HG02798 (cell line): Measurements from ENCODE around the gene KRT79.

Source experiments
- ATAC-seq: cut with Tn5 transposase; IDR thresholded peaks from one replicate; pipeline ENCODE4 v1.9.1; 2021; ENCODE audit warnings: mild to moderate bottlenecking; ENCODE audit not compliant: unreplicated experiment, poor library complexity

KRT79 gene

DNA sequence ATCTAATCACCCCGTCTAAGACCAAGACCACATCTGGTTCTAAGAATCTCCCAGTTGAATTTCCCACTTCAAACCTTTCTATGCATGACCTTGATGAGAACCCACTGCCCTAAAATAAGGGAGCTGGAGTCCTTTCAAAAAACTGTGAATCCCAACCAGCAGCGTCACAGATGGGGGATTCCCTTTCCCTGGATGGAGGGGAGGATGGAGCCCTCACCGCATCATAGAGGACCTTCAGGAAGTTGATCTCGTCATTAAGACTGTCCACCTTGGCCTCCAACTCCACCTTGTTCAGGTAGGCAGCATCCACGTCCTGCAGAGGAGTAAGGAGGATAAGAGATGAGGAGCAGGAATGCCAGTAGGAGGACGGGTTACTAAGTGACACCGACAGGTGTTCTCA lies 24.9 kb downstream of the KRT79 start:
- ATAC-seq = no peak

DNA sequence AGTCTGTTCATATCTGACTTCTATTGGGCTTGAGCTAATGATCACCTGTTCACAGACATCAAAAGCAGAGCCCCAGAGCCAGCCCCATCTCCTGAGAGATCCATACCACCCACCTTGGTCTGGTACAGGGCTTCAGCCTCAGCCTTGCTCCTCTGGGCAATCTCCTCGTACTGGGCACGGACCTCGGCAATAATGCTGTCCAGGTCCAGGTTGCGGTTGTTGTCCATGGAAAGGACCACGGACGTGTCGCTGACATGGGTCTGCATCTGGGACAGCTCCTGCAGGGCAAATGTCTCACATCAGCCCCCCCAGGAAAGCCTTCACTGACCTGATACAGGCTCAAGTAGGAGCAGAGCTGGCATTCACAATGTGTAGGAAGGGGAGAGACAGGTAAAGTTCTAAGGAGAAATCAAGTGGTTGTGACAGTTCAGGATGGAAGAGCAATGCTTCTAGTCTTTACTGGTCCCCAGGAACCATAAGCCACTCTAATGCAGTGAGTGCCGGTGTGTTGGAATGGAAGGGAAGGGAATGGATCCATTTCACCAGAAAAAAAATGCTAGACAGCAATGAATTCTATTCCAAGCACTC lies 25.4 kb downstream of the KRT79 start:
- no peak for ATAC-seq

DNA sequence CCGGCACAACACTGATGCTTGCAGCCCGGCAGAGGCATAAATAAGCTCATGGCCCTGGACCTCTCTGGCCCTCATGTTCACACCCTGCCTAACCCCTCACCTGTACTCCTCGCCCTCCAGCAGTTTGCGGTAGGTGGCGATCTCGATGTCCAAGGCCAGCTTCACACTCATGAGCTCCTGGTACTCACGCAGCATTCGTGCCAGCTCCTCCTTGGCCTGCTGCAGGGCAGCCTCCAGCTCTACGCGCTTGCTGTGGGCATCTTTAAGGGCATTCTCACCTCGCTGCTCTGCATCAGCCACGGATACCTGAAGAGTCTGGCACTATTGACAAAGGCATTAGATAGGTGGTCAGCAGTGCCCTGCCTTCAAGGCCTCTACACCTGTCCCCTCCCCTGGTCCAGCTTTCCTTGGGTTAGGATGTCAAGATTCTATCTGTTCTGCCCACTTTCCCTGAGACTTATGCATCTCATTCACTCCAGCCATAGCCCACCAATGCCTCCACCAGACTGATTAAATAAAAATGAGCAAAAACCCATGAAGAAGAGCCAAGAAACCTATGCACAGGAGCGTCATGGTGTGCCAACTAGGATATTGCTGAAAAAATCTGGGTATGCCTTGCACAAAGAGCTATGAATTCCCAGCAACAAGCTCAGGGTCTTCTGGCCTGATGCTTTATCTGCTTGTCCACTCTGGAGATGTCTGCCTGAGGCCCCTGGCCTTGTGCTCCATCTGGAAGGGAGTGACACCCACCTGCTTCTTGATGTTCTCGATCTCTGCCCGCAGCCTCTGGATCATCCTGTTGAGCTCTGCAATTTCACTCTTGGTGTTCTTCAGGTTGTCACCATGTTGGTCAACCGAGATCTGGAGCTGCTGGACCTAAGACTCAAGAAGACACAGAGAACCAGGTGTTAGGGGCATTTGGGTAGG lies 26.3 kb downstream of the KRT79 start:
- ATAC-seq = no peak

DNA sequence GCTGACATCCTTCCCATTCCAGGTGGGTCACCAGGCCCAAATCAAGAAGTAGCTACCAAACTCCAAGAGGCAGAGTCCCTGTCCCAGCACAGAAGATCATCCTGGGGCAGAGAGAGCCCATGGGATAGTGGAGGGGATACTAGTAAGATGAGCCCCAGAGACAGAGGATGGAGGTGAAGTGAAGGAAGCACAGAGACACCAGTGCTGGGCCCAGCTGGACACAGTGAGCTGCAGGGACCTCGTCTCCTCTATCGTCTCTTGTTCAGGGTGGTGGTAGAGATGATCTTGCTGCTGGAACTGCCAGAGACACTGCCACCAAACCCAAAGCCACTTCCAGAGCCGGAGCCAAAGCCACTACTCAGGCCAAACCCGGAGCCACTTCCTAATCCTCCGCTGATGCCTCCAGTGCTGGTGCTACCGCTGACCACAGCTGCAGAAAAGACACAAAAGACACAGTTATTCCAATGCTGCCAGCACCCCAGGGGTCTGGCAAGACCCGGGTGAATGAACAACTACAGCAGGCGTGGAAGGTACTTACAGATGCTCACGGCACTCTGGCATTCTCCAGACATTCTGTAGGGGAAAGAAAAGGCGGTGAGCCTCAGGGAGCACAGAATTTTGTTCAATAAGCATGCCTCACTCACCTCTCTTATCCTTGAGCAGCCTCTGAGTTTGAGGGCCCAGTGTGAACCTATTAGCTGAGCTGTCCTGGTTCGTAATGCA lies 27.1 kb downstream of the KRT79 start:
- ATAC-seq = no peak

DNA sequence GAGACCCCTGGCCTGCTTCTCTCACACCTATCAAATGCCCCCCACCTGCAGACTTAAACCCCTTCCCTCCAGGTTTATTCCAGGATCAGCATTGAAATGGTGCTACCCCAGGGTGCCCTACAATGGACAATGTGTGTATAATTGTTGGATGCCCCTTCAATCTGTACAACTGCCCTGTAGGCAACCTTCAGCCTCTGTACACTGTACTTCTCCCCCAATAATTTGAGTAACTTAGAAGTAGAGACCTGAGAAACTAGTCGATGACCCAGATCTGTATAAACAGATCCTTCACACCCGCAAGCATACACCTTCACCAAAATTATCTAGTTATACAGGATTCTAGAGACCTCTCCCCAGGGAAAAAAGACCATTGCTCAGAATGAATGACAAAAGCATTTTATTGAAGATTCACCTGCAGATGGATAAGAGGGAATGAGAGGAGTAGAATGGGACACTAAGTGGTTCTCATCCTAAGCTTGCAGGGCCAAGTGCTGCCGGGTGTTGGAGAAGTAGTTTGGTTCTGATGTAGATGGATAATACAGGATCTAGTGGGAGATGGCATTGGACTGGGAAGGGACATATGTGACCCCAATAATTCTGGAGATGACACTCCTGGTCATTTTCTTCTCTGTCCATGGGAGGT lies 27.8 kb downstream of the KRT79 start:
- ATAC-seq = no peak

DNA sequence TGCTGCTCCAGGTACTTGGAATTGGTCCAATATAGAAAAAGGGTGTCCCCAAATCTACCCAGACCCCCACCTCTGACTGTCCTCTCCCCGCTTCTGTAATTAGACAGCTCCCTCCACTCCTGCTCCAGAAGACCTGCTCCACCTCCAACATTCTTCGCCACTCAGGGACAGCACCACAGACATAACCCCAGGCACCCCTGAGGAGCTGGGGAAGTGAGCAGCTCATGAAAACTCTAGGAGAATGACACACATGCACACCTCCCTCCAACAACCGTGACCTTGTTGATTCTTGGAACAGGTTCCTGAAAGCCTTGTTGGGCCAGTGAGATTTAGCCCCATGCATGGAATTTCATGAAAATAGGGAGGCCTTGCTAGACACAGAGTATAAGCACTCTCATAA lies 28.4 kb downstream of the KRT79 start:
- ATAC-seq = no peak

DNA sequence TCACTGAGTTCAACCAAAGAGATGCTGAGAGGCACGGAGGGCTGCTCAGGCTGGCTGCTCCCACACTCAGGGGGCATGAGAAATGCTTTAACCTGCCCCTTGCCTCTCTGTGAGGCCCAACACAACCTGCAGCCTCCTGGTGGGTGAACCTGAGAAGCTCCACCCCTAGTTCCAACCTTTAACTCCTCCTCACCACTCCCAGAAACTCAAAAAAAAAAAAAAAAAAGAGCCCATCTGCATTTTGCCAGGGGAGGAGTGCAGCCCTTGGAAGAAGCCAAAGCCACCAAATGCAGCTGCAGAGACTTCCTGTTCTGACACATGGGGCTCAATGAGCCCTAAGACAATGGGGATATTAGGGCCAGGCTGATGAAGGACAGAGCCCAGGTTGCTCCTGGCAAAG lies 29.1 kb downstream of the KRT79 start:
- no peak for ATAC-seq

DNA sequence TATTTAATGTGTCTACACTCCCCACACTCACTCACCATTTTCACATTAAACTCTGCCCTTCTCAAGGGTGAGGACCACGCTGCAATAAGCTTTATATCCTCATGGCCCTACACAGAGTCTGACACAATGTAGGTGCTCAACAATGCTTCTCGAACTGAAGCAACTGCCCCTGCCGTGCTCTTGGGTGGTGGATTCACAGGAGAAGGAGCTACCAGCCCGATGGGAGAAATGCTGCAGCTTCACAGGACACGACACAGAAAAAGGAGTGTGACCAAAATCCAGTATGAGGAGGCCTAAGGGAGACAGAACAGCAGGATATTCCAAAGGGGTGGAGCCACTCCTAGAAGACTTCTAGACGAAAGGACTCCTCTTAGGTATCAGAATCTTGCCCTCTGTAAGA lies 31.7 kb downstream of the KRT79 start:
- ATAC-seq = no peak

DNA sequence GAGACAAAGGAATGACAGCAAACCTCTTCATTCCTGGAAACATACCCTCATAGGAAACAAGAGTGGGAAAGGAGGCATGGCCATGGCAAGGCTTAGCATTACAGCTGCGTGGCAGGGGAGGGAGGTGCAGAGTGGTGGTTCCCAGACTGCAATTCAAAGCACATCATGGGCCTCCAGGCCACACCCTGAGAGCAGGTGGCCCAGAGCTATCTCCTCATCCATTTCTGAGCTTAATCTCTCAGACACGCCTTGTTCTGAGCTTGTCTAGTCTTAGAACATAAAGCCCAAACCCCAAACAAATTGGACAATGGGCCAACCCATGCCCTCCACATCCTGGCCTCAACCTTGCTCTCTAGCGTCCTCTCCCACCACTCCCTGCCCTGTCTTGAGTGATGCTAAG lies 32.3 kb downstream of the KRT79 start:
- no peak for ATAC-seq

DNA sequence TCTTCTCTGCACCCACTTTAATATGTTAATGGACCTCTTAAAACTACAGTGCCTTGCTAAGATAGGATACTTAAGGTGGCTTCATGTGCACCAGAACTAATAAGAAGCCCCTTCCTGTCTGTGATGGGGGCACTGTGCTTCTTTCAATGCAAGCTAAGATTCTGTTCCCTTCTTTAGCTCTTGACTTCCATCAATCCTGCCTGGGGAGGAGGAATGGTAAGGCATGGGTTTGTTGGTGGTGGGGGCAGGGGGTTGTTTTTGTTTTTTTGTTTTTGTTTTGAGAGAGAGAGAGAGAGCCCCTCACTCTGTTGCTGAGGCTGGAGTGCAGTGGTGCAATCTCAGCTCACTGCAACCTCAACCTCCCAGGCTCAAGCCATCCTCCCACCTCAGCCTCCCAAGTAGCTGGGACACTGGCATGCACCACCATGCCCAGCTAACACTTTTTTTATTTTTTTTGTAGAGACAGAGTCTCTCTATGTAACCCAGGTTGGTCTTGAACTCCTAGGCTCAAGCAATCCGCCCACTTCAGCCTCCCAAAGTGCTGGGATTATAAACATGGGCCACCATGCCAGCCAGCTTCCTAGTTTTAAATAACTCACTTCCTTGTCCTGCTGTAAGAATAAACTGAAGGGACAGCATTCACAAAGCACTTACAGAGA lies 33.7 kb downstream of the KRT79 start:
- ATAC-seq = no peak

DNA sequence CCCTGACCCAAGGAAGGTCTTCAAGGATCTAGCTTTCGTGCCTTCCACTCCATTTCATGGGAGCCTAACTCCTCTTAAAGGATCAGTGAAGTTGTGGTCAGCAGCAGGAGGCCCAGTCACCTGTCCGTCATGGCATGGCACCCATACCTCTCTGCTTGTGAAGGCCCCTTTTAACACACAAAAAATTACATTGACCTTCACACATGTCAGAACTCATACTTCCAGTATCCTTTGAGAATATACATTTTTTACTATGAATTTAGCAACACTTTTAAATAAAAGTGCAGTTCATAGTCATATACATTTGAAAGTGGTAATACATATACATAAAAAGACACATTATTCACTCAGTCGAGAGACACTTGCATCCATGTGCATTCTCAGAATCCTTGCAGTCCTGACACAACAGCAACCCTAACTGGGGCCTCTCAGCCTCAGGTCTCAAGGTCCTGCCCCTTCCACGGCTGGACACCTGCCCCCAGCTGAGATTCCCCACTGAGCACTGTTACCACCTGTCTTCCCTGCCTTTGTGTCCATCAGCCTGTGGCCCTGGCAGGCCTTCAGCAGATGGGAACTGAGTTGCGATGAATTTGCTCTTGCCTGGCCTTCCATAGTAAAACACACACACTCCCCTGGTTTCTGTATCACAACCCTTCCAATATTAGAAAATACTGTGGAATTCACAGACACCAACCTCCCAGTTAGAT lies 34.5 kb downstream of the KRT79 start:
- ATAC-seq = no peak

DNA sequence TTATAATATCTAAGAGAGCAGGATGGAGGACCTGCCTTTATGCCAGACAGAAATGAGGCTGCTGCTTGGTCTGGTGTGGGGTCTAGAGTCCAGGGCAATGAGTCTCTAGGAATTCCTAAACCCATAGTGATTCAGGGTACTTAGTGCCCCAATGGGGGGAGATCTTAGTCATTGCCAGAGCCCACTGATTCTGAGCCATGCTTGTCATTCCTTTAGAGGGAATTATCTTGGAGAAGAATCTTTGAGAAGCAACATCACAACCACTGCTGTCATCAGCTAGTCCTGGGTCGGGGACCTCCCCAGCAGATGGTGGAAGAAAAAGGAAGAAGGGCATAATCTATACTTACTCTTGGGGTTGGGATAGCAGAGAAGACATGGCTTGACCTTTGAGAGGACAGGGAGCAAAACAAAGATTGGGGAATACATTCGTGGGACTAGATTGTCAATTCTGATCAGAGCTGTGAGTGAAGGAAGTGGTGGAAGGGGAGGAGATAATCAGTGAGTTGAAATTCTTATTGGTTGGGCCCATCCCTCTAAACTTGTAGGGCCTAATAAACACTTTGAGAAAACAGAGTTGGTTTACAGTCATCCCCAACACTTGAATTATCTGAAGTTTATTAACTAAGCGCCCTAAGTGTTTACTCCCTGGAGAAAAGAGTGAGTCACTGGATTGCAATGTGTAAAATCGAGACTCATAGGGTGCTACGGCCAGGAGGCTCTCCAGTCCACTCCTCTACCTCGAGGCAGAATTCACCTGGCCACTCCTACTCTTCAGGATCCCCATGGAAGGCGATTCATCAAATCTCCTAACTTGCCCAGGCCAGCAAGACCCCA lies 35.2 kb downstream of the KRT79 start:
- no peak for ATAC-seq

DNA sequence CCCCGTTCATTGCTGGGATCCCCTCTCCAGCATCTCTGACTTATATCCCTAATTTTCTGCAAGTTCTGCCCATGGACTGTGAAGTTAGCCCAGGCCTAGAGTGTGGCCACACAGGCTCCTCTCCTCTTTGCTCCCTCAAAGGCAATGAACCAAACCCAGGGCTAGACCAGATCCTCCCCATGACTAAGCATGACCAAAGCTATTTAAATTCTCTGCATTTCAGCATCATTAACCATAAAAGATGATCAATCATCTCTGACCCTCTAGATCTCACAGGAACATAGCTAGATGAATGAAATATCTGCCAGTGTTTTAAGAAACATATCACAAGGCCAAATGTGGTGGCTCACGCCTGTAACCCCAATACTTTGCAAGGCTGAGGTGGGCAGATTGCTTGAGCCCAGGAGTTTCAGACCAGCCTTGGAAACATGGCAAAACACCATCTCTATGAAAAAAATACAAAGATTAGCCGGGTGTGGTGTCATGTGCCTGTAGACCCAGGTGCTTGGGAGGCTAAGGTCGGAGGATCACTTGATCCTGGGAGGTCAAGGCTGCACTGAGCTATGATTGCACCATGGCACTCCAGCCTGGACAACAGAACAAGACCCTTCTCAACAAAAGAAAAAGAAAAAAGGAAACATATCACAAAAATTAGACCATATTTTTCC lies 36.0 kb downstream of the KRT79 start:
- no peak for ATAC-seq

DNA sequence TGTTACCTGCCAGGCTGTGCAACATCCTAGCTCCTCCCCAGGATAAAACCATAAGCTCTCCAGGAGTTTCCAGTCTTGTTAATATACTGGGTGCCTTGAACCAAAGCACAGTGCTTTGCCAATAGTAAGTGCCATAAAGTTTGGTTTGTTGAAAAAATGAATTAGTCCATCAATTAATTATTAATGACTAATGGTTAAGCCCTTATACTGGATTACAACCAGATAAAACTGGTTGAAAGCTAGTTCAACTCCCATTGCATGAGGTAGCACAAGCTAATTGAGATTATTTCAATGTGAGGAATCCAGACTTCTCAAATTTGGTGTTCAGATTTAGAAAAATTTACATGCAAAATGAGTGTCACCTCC lies 36.6 kb downstream of the KRT79 start:
- no peak for ATAC-seq

DNA sequence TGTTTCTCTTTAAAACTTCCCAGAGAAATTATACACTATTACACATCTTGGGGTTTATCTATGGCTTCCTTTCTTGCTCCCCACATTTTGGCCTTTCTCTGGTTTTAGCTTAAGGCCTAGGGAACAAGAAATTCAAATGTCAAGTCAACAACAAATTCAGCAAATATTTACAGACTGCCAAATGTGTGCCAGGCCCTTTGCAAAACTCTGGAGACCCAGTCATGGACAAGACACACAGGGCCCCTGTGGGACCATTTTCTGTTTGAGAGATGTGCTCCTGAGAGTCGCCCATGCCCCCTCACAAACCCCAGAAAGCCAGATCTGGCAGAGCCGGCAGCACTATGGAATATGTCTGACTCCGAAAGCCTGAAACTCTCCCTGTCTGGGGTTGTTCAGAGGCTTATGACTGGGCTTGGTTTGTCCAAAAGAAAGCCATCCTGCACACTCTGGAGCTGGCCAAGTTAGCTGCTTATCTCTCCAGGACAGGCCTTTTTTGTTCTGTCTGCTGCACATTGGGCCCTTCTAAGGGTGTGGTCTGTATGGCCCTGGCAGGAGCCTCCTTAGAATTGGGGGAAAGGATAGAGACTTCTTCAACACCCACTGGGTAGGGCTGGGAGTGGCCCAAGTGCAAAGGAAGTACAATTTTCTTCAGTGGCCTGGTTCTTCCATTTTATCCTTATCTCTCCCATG lies 37.1 kb downstream of the KRT79 start:
- ATAC-seq = no peak

DNA sequence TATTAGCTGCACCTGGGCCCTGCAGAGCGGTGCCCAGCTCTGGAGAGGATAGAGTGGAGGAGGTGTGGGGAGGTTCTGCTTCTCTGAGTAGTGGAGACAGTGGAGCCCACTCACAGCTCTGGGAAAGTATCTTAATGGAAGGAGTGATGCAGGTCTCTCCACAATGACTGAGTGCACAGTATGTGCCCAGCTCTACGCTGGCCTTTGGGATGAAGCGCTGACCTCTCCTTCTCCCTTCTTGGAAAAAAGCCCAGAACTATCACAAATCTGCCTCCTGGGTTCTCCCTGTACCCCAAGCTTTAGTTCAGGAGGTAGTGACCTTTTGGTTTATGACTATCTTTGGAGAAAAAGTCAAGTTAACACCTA lies 37.7 kb downstream of the KRT79 start:
- no peak for ATAC-seq

DNA sequence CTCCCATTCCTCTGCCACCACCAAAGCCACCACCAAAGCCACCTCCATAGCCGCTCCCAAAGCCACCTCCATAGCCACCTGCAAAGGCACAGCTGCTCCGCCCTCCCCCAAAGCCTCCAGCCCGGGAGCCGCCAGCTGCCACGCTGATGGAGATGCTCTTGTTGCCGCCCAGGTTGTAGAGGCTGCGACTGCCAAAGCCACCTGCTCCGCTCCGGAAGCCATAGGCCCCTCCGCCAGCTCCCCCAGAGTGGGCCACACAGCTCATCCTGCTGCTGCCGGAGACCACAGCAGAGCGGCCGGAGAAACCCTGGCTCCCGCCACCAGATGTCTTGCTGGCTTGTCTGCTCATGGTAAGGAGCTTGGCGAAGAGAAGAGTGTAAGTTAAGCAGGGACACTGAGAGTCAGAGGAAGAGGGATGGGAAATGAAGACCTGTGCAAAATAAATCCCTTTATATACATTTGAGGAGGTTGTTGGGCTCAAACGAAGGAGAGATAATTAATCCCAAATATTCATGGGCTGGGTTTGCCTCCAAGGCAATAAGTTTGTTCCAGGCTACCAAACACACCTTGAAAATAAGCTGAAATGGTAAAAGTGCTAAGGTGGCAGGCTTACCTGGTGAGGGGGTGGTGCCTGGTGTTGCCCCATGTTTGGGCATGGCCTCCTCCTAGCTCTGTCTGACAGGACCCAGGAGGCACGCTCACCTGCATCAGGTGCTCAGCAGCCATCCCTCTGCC lies 38.2 kb downstream of the KRT79 start, which contains the start of gene KRT3:
Gene KRT3 (minus strand): TSS at position 424 of the 735 bp plus-strand sequence. CDS start 75 bp downstream, at position 349.
- ATAC-seq = no peak
